Measurements from ENCODE around the gene TTC9B.
"Not testable (repeated sequence)": the region's sequence is repeated elsewhere in the genome, so short reads cannot be mapped to it uniquely, and the experiment has no call there.

TTC9B gene

DNA sequence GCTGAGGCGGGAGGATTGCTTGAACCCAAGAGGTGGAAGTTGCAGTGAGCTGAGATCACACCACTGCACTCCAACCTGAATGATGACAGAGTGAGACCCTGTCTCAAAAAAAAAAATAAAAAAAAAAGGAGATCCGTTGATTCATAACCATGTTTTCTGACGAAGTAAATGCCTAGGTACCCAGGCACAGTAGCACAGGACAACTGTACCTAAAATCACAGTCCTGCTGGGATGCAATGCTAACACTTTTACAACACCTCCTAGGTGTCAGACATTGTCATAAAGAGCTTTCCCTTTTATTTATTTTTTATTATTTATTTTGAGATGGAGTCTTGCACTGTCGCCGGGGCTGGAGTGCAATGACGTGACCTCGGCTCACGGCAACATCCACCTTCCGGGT lies 2.5 kb upstream of the TTC9B start:
- H3K4me3 ChIP-seq (ENCODE audit: low read length) = no peak overlapping the region
- DNase-seq (ENCODE audit: low read depth, low spot score) = no peak

GRCh38 chr19:40219721-40220276 lies 1.6 kb upstream of the TTC9B start:
- H3K4me3 ChIP-seq (ENCODE audit: low read length) = no peak overlapping the region
- DNase-seq (ENCODE audit: low read depth, low spot score) = no peak

DNA sequence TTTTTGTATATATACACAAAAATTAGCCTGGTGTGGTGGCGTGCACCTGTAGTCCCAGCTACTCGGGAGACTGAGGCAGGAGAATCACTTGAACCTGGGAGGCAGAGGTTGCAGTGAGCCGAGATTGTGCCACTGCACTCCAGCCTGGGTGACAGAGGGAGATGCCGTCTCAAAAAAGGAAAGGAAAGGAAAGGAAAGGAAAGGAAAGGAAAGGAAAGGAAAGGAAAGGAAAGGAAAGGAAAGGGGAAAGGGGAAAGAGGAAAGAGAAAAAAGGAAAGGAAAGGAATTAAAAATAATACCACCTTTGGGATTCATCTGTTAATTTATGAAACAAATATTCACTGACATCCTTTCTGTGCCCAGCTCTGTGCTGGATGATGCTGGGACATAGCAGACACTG lies 845 bp upstream of the TTC9B start:
- H3K4me3 ChIP-seq (ENCODE audit: low read length) = not testable (repeated sequence)

DNA sequence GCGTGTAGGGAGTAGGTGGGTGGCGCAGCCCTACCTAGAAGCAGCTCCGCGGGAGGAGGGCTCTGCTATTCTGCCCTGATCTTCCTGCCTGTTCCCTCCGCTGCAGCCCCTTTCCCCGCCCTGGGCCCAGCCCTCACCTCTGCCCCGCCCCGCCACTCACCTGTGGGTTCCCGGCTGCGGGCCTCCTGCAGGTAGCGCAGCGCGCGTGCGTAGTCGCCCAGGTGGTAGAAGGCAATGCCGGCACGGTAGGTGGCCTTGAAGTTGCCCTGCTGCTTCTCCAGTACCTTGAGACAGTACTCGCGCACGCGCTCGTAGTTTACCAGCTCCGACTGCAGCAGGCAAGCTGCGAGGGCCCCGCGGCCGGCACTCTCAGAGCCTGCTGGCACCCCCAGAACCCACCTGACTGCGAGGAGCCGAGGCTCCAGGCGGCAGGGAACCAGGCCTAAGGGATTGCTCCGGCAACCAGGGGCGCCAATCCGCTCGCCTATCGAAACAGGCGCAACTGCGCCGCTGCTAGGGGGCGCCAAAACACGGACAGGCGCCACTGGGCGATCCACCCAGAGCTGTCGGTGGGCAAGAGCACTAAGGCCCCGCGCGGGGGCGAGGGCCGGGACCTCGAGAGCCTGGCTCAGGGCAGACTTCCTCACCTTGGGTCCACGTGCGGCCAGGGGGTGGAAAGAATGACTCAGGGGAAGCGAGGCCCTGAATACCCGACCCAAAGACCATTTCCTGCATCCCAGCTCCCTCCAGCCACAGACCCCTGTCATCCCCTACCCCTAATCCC lies 965 bp downstream of the TTC9B start:
- DNase-seq (ENCODE audit: low read depth, low spot score) = no peak
- H3K4me3 ChIP-seq (ENCODE audit: low read length) = no peak overlapping the region

More for the DNA sequence above, 845 bp upstream of the TTC9B start:
- DNase-seq (ENCODE audit: low read depth, low spot score) = not testable (repeated sequence)

DNA sequence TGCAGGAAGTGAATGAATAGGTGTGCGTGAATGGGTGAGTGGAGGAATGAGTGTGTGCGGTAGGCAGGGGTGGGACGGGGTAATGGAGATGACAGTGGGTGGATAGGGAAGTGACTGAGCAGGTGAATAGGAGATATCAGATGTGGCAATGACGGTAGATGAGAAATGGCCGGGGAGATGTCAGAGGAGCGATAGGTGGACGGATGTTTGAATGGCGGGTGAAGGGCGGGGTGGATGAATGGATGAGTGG lies 1.5 kb downstream of the TTC9B start:
- H3K4me3 ChIP-seq (ENCODE audit: low read length) = no peak overlapping the region
- DNase-seq (ENCODE audit: low read depth, low spot score) = no peak

- DNase-seq (ENCODE audit: low read depth, low spot score) = no peak
- H3K4me3 ChIP-seq (ENCODE audit: low read length) = no peak overlapping the region
Observed at GRCh38 chr19:40216013-40216776, 2.0 kb downstream of the TTC9B start.

DNA sequence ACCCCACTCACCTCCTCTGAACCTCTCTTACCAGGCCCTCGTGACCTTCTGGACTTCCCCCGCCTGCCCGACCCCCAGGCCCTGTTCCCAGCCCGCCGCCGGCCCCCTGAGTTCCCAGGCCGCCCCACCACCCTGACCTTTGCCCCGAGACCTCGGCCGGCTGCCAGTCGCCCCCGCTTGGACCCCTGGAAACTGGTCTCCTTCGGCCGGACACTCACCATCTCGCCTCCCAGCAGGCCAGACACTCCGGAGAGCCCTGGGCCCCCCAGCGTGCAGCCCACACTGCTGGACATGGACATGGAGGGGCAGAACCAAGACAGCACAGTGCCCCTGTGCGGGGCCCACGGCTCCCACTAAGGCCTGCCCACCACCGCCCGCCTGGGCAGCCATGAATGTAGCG lies 3.2 kb downstream of the TTC9B start:
- H3K4me3 ChIP-seq (ENCODE audit: low read length) = no peak overlapping the region
- DNase-seq (ENCODE audit: low read depth, low spot score) = no peak

DNA sequence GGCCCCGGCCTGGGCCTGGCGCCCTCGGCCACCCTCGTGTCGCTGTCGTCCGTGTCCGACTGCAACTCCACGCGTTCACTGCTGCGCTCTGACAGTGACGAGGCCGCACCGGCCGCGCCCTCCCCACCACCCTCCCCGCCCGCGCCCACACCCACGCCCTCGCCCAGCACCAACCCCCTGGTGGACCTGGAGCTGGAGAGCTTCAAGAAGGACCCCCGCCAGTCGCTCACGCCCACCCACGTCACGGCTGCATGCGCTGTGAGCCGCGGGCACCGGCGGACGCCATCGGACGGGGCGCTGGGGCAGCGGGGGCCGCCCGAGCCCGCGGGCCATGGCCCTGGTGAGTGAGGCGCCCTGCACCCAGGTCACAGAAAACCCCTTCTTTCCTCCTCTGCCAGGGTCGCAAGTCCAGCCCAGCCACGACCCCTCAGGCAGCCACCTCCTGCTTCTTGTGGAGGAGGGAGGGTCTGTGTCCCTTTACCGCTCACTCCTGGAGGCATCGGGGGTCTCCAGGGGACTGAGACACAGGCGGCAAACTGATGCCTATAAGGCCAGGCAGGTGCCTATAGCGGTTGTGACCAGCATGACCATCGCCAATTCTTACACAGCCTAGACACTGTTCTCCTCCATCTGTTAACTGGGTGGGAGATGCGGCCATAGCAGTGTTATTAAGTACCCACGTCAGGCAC lies 4.2 kb downstream of the TTC9B start:
- H3K4me3 ChIP-seq (ENCODE audit: low read length) = no peak overlapping the region
- no peak for DNase-seq (ENCODE audit: low read depth, low spot score)

GRCh38 chr19:40213251-40213829 lies 4.8 kb downstream of the TTC9B start:
- DNase-seq (ENCODE audit: low read depth, low spot score) = no peak
- H3K4me3 ChIP-seq (ENCODE audit: low read length) = no peak overlapping the region

GRCh38 chr19:40210889-40211288 lies 7.3 kb downstream of the TTC9B start:
- no peak overlapping the region for H3K4me3 ChIP-seq (ENCODE audit: low read length)

GRCh38 chr19:40208602-40209001 lies 9.6 kb downstream of the TTC9B start:
- DNase-seq (ENCODE audit: low read depth, low spot score) = no peak
- H3K4me3 ChIP-seq (ENCODE audit: low read length) = no peak overlapping the region

More at GRCh38 chr19:40210889-40211288, 7.3 kb downstream of the TTC9B start:
- no peak for DNase-seq (ENCODE audit: low read depth, low spot score)

GRCh38 chr19:40205760-40206159 lies 12.4 kb downstream of the TTC9B start:
- no peak for DNase-seq (ENCODE audit: low read depth, low spot score)
- H3K4me3 ChIP-seq (ENCODE audit: low read length) = no peak overlapping the region

DNA sequence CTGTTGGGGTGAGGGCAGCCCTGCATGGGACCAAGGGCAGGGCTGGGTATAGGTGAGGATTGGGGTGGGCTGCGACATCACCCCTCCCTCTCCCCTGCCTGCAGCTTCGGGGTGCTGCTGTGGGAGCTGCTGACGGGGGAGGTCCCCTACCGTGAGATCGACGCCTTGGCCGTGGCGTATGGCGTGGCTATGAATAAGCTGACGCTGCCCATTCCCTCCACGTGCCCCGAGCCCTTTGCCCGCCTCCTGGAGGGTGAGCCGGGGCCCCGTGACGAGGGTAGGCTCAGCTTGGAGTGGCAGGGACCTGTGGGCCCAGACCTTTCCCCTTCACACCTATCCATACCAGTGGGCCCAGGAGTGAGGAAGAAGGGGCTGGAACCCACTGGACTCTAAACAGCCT lies 13.8 kb downstream of the TTC9B start:
- DNase-seq (ENCODE audit: low read depth, low spot score) = no peak
- no peak overlapping the region for H3K4me3 ChIP-seq (ENCODE audit: low read length)

- H3K4me3 ChIP-seq (ENCODE audit: low read length) = no peak overlapping the region
- DNase-seq (ENCODE audit: low read depth, low spot score) = no peak
Observed at GRCh38 chr19:40200341-40201099, 17.7 kb downstream of the TTC9B start.

GRCh38 chr19:40198272-40198990 lies 19.8 kb downstream of the TTC9B start:
- no peak overlapping the region for H3K4me3 ChIP-seq (ENCODE audit: low read length)
- DNase-seq (ENCODE audit: low read depth, low spot score) = no peak

- H3K4me3 ChIP-seq (ENCODE audit: low read length) = no peak overlapping the region
- no peak for DNase-seq (ENCODE audit: low read depth, low spot score)
Observed at GRCh38 chr19:40193587-40193849, 24.7 kb downstream of the TTC9B start.

GRCh38 chr19:40192758-40193586 lies 25.2 kb downstream of the TTC9B start:
- no peak for DNase-seq (ENCODE audit: low read depth, low spot score)
- no peak overlapping the region for H3K4me3 ChIP-seq (ENCODE audit: low read length)

Measured in Jurkat, Clone E6-1 (cell line).